Nephron (organoid): ENCODE data around the gene ZNF423.
"Not testable (repeated sequence)": the region's sequence is repeated elsewhere in the genome, so short reads cannot be mapped to it uniquely, and the experiment has no call there.

Experiments used
- H3K27ac Mint-ChIP-seq, 3 experiments: 2 replicates each; pipeline ENCODE4 v1.8.0; 2020; ENCODE audit warnings: mixed read lengths in 3 of 3, mild to moderate bottlenecking in 2 of 3, moderate library complexity in 1 of 3
- H3K27me3 Mint-ChIP-seq: 2 replicates; pipeline ENCODE4 v1.8.0; 2021; ENCODE audit warnings: low read depth, mild to moderate bottlenecking, moderate library complexity, mixed read lengths
- H3K36me3 Mint-ChIP-seq: 2 replicates; pipeline ENCODE4 v1.8.0; 2020; ENCODE audit warnings: low read depth, mixed read lengths
- H3K4me1 Mint-ChIP-seq: 2 replicates; pipeline ENCODE4 v1.8.0; 2020; ENCODE audit warnings: mixed read lengths
- H3K4me3 Mint-ChIP-seq, 3 experiments: 2 replicates each; pipeline ENCODE4 v1.8.0; 2020; ENCODE audit warnings: mild to moderate bottlenecking in 3 of 3, mixed read lengths in 3 of 3, moderate library complexity in 2 of 3
- H3K9me3 Mint-ChIP-seq: 2 replicates; pipeline ENCODE4 v1.8.0; 2020; ENCODE audit warnings: mixed read lengths
- TF ChIP-seq, protein P1 (sequence below), 3 experiments: fragments of 200-600 bp; sonication (generic); IDR thresholded peaks; one replicate each; pipeline ENCODE4 v1.5.0; 2021; ENCODE audit warnings: antibody characterized with exemption in 3 of 3; ENCODE audit not compliant: unreplicated experiment in 3 of 3

Gene ZNF423

GRCh38 chr16:49563666-49564065, 292.2 kb downstream of the ZNF423 start:
- peaks cover 94% of the 10 kb centered on the region for H3K4me1 Mint-ChIP-seq
- no peak overlapping the region for H3K4me3 Mint-ChIP-seq
- TF ChIP-seq, protein P1, sequence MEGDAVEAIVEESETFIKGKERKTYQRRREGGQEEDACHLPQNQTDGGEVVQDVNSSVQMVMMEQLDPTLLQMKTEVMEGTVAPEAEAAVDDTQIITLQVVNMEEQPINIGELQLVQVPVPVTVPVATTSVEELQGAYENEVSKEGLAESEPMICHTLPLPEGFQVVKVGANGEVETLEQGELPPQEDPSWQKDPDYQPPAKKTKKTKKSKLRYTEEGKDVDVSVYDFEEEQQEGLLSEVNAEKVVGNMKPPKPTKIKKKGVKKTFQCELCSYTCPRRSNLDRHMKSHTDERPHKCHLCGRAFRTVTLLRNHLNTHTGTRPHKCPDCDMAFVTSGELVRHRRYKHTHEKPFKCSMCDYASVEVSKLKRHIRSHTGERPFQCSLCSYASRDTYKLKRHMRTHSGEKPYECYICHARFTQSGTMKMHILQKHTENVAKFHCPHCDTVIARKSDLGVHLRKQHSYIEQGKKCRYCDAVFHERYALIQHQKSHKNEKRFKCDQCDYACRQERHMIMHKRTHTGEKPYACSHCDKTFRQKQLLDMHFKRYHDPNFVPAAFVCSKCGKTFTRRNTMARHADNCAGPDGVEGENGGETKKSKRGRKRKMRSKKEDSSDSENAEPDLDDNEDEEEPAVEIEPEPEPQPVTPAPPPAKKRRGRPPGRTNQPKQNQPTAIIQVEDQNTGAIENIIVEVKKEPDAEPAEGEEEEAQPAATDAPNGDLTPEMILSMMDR (IDR thresholded peaks at IDR 0.05; ENCODE audit: unreplicated experiment in 3 of 3), result no peak
- no peaks in the 10 kb centered on the region for H3K27me3 Mint-ChIP-seq
- peak overlapping the region; percentile 94 to 97 (median 96) for H3K27ac Mint-ChIP-seq
- H3K9me3 Mint-ChIP-seq, result no peaks in the 10 kb centered on the region
- no peaks in the 10 kb centered on the region for H3K36me3 Mint-ChIP-seq

- not testable (repeated sequence) for H3K9me3 Mint-ChIP-seq, H3K4me3 Mint-ChIP-seq
- peaks cover 88% of the 10 kb centered on the region for H3K4me1 Mint-ChIP-seq
Observed at GRCh38 chr16:49562894-49563293, 293.0 kb downstream of the ZNF423 start.

DNA sequence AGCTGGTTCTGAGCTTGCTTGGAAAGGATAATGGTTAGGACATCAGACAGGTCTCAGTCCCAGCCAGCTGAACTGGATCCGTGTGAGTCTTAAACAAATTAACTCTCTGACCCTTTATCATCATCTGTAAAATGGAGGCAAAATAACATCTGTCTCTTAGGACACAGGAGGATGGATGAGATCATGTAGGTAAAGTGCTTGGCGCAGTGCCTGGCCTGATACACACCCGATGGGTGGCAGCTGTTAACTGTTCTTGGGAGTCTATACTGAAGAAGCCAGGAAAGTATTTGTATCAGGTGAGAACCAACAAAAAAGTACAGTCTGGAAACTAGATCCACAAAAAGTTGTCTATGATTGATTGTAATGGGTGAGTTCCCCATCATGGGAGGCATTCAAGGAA, 293.7 kb downstream of the ZNF423 start:
- Mint-ChIP-seq H3K27ac (peak overlapping the region in 1 of 3 experiments; percentile 56), H3K36me3 (no peaks in the 10 kb centered on the region), H3K27me3 (no peaks in the 10 kb centered on the region), H3K4me1 (peaks cover 81% of the 10 kb centered on the region), H3K9me3 (no peaks in the 10 kb centered on the region), H3K4me3 (no peak overlapping the region)
- TF ChIP-seq, protein P1 (IDR thresholded peaks at IDR 0.05; ENCODE audit: unreplicated experiment in 3 of 3), result no peak

More at GRCh38 chr16:49562894-49563293, 293.0 kb downstream of the ZNF423 start:
- H3K27ac Mint-ChIP-seq, result peak overlapping the region; percentile 94 to 97 (median 96)
- H3K36me3 Mint-ChIP-seq, H3K27me3 Mint-ChIP-seq: not testable (repeated sequence)

DNA sequence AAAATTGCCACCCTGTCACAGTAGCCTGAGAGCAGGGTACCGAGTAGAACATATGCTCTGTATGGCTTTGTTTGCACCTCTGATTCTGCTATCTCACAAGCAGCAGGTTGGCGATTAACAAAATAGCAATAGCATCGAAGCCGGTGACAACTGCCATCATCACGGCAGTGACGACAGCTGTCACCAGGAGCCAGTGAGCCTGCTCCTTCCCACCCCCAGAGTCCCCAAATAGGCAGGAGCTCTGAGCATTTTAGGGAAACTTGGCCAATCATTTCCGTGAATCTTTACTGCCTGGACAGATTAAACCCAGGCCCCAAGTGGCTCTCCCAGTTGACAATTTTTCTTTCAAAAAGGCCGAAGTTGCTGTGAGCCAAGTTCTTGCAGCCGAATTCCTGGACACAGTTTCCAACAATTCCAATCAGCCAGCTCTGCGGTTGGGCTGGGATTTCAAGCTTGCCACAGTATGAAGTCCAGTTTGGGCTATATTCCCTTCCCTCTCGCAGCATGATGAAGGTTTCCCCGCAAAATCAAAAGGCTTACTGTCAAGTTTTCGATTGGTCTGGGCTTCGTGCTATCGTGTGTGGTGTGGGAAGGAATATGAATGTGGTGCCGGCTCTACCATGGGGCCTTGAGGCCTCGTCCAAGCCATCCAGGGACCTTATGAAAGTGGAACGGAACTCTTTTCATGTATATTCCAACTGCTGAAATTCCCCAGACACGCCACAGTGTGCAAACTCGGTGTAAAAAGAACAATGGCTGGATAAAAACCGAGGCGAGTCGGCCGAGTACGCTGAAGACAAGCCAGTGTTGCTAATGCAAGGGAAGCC, 295.7 kb downstream of the ZNF423 start:
- H3K27ac Mint-ChIP-seq, result peak overlapping the region in 2 of 3 experiments; percentile 30 to 88
- no peaks in the 10 kb centered on the region for H3K36me3 Mint-ChIP-seq
- H3K4me3 Mint-ChIP-seq, result peak overlapping the region in 1 of 3 experiments; percentile 34
- no peaks in the 10 kb centered on the region for H3K27me3 Mint-ChIP-seq
- no peaks in the 10 kb centered on the region for H3K9me3 Mint-ChIP-seq
- TF ChIP-seq, protein P1 (IDR thresholded peaks at IDR 0.05; ENCODE audit: unreplicated experiment in 3 of 3), result no peak
- peaks cover 61% of the 10 kb centered on the region for H3K4me1 Mint-ChIP-seq

DNA sequence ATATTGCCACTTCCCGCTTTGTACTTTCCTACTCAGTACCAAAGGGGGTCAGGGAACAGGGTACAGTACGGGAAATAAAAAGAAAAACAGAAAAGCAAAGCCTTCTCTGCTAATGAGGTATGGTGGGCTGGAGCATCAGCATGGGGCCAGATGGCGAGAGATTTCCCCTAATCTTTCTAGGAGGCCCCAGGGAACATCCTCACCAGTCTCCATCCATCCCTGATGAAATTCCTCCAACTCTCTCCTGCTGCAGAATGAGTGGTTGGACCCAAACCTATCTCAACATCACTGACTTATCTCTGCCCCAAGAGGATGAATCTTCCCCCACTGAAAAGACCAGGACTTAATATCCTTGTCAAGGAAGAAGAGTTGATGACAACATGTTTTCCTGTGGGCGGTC, 296.7 kb downstream of the ZNF423 start:
- Mint-ChIP-seq H3K36me3 (no peaks in the 10 kb centered on the region), H3K4me3 (peak overlapping the region in 1 of 3 experiments; percentile 17), H3K4me1 (peaks cover 59% of the 10 kb centered on the region), H3K27ac (peak overlapping the region in 2 of 3 experiments; percentile 48 to 63), H3K9me3 (no peaks in the 10 kb centered on the region), H3K27me3 (no peaks in the 10 kb centered on the region)
- TF ChIP-seq, protein P1 (IDR thresholded peaks at IDR 0.05; ENCODE audit: unreplicated experiment in 3 of 3), result no peak

GRCh38 chr16:49558451-49558850, 297.5 kb downstream of the ZNF423 start:
- Mint-ChIP-seq H3K4me3 (no peak overlapping the region), H3K9me3 (no peaks in the 10 kb centered on the region), H3K36me3 (no peaks in the 10 kb centered on the region), H3K4me1 (peaks cover 58% of the 10 kb centered on the region), H3K27me3 (no peaks in the 10 kb centered on the region), H3K27ac (peak overlapping the region in 1 of 3 experiments; percentile 68)
- TF ChIP-seq, protein P1 (IDR thresholded peaks at IDR 0.05; ENCODE audit: unreplicated experiment in 3 of 3), result no peak
